Measurements from ENCODE around the gene MYO5B. TPM values are rescaled to one million over a fixed set of nuclear protein-coding genes. Genes with fewer than 3 reads are reported as not detected.

The MYO5B gene
- polyA plus RNA-seq, 1 donor (not counting 4 experiments of a cell fraction or from before 2014, with no cell fraction given): 6.8 TPM

DNA sequence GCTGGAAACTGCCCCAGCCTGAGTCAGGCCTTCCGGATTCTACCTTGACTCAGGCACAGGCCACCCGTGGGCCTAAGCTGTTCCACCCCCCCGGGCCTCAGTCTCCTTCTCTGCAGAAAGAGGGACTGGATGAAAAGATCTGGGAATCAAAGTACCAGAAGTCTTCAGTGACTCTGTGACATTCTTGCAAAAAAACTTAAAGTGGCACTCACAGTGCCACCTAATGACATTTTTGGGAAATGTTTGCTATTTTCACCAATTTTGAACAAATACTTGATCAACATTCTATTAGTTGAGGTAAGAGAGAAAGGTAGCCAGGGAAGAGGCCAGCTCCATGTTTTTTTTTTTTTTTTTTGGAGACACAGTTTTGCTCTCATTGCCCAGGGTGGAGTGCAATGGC, 333.3 kb downstream of the MYO5B start:
- no peak overlapping the region for H3K4me2 ChIP-seq (ENCODE audit: control insufficient read depth, extremely low read depth, insufficient read depth, low read depth, low read length)
- no peak overlapping the region for H3K27ac ChIP-seq (ENCODE audit: control insufficient read depth, insufficient read depth, low read length)
- no peak overlapping the region for H3K4me3 ChIP-seq (ENCODE audit: control insufficient read depth in 2 of 3, extremely low read depth in 1 of 3, insufficient read depth in 2 of 3, low read depth in 1 of 3, low read length in 3 of 3)
- dilution Hi-C loops (cut with MboI; ENCODE audit: extremely low pct_ligation_motif_present, low sequenced_read_pairs): no loop called here
- no peaks in the 10 kb centered on the region for H3K9me1 ChIP-seq (ENCODE audit: control insufficient read depth, extremely low read depth, insufficient read depth, low read length)
- no peaks in the 10 kb centered on the region for H4K20me1 ChIP-seq (ENCODE audit: control insufficient read depth, extremely low read depth, insufficient read depth, low read length)
- H3K9me3 ChIP-seq (ENCODE audit: control insufficient read depth, low read depth, low read length): no peaks in the 10 kb centered on the region
- DNase-seq (ENCODE audit: low read depth, low spot score) (no peak), FAIRE-seq (peak; percentile 13)
- H2AFZ ChIP-seq (ENCODE audit: control insufficient read depth, low read length): no peak overlapping the region
- H3K27me3 ChIP-seq (ENCODE audit: control insufficient read depth, extremely low read depth, insufficient read depth, low read length): no peaks in the 10 kb centered on the region
- H3K79me2 ChIP-seq (ENCODE audit: control insufficient read depth, insufficient read depth, low read length): no peaks in the 10 kb centered on the region
- H3K4me1 ChIP-seq (ENCODE audit: control insufficient read depth, extremely low read depth, insufficient read depth, low read length): peaks cover 11% of the 10 kb centered on the region
- H3K36me3 ChIP-seq (ENCODE audit: control insufficient read depth in 2 of 2, extremely low read depth in 1 of 2, insufficient read depth in 2 of 2, low read length in 2 of 2): peaks cover 0 to 1% of the 10 kb centered on the region in 2 experiments
- no peak overlapping the region for H3K9ac ChIP-seq (ENCODE audit: control insufficient read depth, extremely low read depth, insufficient read depth, low read length)
- TF ChIP-seq, protein P1, sequence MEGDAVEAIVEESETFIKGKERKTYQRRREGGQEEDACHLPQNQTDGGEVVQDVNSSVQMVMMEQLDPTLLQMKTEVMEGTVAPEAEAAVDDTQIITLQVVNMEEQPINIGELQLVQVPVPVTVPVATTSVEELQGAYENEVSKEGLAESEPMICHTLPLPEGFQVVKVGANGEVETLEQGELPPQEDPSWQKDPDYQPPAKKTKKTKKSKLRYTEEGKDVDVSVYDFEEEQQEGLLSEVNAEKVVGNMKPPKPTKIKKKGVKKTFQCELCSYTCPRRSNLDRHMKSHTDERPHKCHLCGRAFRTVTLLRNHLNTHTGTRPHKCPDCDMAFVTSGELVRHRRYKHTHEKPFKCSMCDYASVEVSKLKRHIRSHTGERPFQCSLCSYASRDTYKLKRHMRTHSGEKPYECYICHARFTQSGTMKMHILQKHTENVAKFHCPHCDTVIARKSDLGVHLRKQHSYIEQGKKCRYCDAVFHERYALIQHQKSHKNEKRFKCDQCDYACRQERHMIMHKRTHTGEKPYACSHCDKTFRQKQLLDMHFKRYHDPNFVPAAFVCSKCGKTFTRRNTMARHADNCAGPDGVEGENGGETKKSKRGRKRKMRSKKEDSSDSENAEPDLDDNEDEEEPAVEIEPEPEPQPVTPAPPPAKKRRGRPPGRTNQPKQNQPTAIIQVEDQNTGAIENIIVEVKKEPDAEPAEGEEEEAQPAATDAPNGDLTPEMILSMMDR (optimal IDR thresholded peaks at IDR 0.05 in 1 of 3, IDR thresholded peaks at IDR 0.05 in 1 of 3, conservative IDR thresholded peaks at IDR 0.05 in 1 of 3; ENCODE audit: extremely low read depth in 1 of 3, insufficient read depth in 2 of 3, low read length in 3 of 3): peak in 1 of 3 experiments; percentile 27
- TF ChIP-seq EZH2 (IDR thresholded peaks at IDR 0.05; ENCODE audit: low read length): no peak

DNA sequence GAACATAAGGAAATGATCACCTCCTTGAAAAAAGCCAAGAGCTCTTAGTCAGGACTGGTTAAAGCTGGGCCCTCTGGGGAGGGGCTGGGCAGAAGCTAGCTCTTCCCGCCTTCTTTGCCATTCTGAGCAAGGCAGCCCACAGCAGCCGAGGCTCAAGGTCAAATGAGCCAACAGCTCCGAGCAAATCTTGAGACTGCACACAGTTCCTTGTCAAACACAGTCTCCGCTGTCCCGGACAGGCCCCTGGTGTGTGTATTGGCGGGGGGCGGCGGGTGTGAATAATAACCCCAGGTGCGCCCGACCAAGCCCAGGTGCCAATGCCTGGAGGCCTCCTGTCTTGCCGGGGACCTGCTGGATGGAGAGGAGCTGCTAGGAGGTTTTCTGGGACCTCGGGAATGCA, 335.2 kb downstream of the MYO5B start:
- H3K9ac ChIP-seq (ENCODE audit: control insufficient read depth, extremely low read depth, insufficient read depth, low read length): no peak overlapping the region
- no peaks in the 10 kb centered on the region for H4K20me1 ChIP-seq (ENCODE audit: control insufficient read depth, extremely low read depth, insufficient read depth, low read length)
- dilution Hi-C loops (cut with MboI; ENCODE audit: extremely low pct_ligation_motif_present, low sequenced_read_pairs): no loop called here
- H3K27me3 ChIP-seq (ENCODE audit: control insufficient read depth, extremely low read depth, insufficient read depth, low read length): no peaks in the 10 kb centered on the region
- FAIRE-seq (no peak), DNase-seq (ENCODE audit: low read depth, low spot score) (no peak)
- H3K4me3 ChIP-seq (ENCODE audit: control insufficient read depth in 2 of 3, extremely low read depth in 1 of 3, insufficient read depth in 2 of 3, low read depth in 1 of 3, low read length in 3 of 3): no peak overlapping the region
- peaks cover 9% of the 10 kb centered on the region for H3K4me1 ChIP-seq (ENCODE audit: control insufficient read depth, extremely low read depth, insufficient read depth, low read length)
- peaks cover 0 to 1% of the 10 kb centered on the region in 2 experiments for H3K36me3 ChIP-seq (ENCODE audit: control insufficient read depth in 2 of 2, extremely low read depth in 1 of 2, insufficient read depth in 2 of 2, low read length in 2 of 2)
- no peak overlapping the region for H3K27ac ChIP-seq (ENCODE audit: control insufficient read depth, insufficient read depth, low read length)
- H2AFZ ChIP-seq (ENCODE audit: control insufficient read depth, low read length): peak overlapping the region; percentile 77
- H3K9me1 ChIP-seq (ENCODE audit: control insufficient read depth, extremely low read depth, insufficient read depth, low read length): no peaks in the 10 kb centered on the region
- no peaks in the 10 kb centered on the region for H3K9me3 ChIP-seq (ENCODE audit: control insufficient read depth, low read depth, low read length)
- no peak for TF ChIP-seq EZH2 (IDR thresholded peaks at IDR 0.05; ENCODE audit: low read length)
- TF ChIP-seq, protein P1 (optimal IDR thresholded peaks at IDR 0.05 in 1 of 3, IDR thresholded peaks at IDR 0.05 in 1 of 3, conservative IDR thresholded peaks at IDR 0.05 in 1 of 3; ENCODE audit: extremely low read depth in 1 of 3, insufficient read depth in 2 of 3, low read length in 3 of 3): no peak
- no peak overlapping the region for H3K4me2 ChIP-seq (ENCODE audit: control insufficient read depth, extremely low read depth, insufficient read depth, low read depth, low read length)
- no peaks in the 10 kb centered on the region for H3K79me2 ChIP-seq (ENCODE audit: control insufficient read depth, insufficient read depth, low read length)

Measured in keratinocyte (primary cell).